Measurements from ENCODE around the gene TBXT.
"Not testable (repeated sequence)": the region's sequence is repeated elsewhere in the genome, so short reads cannot be mapped to it uniquely, and the experiment has no call there.

TBXT gene, protein sequence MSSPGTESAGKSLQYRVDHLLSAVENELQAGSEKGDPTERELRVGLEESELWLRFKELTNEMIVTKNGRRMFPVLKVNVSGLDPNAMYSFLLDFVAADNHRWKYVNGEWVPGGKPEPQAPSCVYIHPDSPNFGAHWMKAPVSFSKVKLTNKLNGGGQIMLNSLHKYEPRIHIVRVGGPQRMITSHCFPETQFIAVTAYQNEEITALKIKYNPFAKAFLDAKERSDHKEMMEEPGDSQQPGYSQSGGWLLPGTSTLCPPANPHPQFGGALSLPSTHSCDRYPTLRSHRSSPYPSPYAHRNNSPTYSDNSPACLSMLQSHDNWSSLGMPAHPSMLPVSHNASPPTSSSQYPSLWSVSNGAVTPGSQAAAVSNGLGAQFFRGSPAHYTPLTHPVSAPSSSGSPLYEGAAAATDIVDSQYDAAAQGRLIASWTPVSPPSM

DNA sequence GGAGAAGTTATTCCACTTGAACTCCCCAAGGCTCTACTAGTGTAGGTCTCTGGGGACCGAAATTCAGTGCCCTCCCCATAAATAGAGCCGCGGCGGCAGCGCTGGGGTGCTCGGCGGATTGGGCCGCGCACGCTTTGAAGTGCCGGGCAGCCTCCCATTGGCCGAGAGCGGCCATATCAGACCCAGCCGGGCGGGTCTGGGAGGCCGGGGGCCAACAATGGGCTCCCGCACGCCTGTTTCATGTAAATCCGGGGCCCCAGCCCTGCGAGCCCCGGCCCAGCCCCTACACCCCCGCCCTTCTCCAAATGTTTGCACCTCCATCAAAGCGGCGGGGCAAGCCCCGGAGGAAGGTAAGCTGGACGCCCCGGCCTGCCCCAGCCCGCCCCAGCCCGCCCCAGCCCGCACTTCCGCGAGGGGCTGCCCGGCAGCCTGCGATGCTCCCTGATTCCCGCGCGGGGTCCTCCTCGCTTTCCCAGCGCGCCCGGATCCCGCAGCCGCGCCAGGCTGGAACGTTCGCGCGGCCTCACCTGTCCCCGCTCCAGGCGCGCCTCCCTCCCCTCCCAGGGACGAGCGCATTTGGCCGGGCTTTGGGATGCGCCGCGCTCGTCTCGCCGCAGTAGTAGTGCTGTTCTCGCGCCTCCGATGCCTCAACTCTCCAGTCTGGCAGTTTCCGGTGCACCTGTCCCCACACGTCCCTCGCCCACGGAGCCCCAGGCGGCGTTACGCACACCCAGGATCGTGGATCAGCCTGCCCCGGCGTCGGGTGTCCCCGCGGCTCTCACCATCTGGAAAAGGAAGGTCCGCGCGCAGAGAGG is at the start of gene TBXT:
Gene TBXT (minus strand): TSS at position 51 of the 815 bp plus-strand sequence. CDS start 260 bp downstream, outside the sequence.
- DNase-seq (ENCODE audit: low spot score): no peak

DNA sequence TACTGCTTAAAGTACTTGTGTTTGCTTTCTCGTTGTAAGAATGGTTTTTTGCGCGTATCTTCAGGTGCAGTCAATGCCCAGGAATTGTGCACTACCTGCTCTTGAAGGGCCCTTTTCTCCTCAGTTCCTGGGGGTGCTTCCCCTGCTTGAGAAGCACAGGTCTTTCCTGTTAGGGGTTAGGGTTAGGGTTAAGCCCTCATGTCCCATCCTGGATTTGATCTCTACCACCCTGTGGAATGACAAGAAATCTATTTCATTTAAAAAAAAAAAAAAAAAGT is 39.6 kb upstream of the TBXT start:
- DNase-seq (ENCODE audit: low spot score): no peak

DNA sequence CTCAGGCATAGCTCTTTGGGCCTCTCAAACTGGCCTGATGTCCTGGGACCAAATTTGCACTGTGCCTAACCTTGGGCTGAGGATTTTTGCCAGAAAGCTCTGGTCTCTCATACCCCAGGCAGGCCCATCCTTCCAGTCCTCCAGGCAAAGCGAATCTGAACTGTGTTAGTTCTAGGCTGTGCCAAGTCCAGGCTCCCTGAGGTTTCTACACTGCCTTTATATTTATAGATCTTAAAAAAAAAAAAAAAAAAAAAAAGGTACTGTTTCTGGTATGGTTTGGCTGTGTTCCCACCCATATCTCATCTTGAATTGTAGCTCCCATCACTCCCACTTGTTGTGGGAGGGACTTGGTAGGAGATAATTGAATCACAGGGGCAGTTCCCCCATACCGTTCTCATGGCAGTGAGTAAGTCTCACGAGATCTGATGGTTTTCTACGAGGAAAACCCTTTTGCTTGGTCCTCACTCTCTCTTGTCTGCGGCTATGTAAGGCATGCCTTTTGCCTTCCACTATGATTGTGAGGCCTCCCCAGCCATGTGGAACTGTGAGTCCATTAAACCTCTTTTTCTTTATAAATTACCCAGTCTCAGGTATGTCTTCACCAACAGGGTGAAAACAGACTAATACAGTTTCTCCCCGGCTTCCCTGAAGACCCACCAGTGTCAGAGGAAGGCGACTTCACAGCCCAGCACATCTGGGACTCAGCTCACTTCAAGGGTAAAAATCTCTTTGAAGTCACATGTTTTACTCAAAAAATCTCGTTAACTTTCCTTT is 39.0 kb upstream of the TBXT start:
- DNase-seq (ENCODE audit: low spot score): no peak

DNA sequence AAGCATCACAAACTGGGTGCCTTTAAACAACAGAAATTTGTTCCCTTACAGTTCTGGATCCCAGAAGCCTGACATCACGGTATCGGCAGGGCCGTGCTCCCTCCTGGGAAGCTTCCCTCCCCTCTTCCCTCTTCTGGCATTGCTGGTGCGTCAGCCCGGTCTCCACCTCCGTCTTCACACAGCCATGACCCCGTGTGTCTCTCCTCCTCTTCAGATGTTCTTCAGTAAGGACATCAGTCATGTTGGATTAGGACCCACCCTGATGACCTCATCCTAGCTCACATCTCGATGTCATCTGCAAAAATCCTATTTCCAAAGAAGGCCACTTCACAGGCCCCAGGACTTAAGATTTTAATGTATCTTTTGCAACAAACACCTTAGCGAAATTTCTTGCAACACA is 38.4 kb upstream of the TBXT start:
- DNase-seq (ENCODE audit: low spot score): no peak

DNA sequence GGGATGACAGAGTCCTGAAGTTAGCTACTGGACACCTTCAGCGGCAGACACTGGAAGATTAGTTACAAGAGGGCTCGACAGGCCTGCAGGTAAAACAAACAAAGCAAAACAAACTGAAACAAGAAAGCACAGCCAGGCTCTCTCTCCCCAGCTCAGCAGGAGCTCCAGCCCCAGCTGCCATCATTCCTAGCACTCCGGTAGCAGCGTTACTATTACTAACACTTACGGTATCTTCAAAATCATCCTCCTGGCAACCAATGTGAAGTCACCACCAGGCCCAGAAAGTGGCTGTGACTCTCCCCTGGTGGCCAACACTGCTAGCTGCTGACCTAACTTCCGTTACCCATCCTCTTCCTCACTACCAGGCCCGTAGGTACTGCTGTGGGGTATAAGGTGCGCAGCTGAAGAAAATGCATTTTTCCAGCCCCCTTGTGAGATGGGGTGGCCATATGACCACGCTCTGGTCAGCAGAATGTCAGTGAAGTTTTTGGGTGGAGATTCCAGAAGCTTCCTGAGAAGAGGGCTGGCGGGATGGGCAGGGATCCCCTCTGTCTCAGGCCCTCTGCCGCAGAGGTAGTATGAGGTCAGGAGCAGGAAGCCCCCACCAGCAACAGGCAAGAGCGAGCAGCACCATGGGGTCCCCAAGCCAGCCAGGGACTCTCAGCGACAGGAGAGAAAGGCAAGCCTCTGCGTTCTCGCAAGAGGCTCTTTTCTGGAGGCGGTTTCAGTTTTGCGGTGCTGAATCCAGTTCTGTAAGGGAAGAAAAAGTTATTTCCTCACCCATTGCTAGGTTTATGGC is 37.4 kb upstream of the TBXT start:
- DNase-seq (ENCODE audit: low spot score): no peak

DNA sequence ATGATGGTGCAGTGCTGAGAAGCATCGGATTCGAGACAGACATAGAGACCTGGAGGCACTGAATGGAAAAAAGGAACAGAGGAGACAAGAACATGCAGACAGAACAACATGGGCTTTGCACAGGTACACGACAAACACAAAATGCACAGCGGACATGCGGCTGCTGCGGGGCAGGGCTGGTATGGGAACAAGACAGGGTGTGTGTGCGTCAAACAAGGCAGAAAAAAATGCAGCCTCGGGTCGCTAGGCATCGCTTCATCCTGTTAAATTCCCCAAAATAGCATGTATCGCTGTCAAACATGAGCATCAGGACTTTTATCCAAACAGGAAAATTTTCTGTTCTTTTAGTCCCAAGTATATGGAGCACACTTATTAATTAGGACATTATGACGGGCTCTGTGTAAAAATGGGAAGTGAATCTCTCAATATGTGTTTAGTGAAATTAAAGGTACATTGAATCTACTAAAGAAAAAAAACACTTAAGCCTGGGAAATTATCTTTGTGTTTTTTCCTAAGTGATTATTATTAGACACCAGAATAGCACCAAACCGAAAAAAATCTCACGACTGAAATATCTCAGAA is 36.1 kb upstream of the TBXT start:
- DNase-seq (ENCODE audit: low spot score): no peak

DNA sequence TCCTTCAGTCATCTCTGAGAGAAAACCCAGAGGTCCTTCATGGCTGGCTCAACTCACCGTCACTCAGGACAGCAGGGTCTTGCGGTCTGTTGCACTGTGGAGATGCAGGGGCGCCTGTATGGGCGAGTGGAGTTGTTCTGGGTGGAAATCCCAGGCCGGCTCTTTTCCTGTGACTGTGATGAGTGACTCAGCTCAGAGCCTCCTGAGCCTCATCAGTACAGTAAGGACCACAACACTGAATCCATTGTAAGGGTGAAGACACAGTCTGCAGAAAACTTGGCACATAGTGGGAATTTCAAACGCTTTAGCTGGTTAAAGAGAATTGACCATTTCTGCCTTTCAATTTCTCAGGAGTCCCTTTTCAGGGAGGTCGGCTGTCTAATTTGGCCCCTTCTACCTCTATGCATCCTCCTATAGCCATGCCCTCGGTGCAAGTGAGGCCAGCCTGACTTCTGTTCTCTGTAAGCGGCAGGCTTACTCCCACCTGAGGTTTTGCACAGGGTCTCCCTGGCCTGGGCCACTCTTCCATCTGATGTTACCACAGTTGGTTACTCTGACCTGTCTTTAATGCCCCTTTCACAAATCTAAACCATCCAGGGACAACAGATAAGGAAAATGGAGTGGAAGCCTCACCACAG is 35.5 kb upstream of the TBXT start:
- DNase-seq (ENCODE audit: low spot score): no peak

DNA sequence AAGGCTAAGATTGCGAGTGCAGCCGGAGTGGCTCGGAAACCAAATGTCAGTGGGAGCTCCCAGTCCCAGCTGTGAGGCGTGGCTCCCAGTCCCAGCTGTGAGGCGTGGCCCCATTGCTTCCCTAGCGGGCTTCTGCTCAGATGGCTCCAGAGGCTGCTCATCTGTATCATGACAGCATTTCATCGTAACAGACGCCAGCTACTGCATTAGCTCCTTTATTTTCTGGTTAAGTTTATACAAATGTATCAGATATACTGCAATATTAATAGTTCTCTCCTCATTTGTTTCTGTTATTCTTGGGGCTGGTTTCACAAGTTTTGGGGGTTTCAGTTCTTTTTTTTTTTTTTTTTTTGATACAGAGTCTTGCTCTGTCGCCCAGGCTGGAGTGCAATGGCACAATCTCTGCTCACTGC is 34.7 kb upstream of the TBXT start:
- no peak for DNase-seq (ENCODE audit: low spot score)

DNA sequence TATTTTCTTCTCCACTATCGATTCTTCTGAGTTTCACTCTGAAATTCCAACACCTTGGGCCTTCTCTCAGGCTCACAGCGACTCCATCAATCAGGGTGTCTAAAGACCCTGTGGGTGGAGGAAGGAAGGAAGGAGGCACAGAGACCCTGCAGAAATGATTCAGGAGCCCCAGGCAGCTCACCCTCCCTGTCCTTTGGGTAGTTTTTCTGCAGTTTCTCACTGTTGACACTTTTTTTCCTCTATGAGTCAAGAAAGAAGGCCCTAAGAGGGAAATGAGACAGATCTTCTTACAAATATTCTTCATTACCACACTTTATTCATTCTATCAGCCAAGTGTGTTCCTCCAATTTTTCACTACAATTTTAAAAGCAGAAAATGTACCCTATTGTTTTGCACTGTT is 34.2 kb upstream of the TBXT start:
- DNase-seq (ENCODE audit: low spot score): no peak

DNA sequence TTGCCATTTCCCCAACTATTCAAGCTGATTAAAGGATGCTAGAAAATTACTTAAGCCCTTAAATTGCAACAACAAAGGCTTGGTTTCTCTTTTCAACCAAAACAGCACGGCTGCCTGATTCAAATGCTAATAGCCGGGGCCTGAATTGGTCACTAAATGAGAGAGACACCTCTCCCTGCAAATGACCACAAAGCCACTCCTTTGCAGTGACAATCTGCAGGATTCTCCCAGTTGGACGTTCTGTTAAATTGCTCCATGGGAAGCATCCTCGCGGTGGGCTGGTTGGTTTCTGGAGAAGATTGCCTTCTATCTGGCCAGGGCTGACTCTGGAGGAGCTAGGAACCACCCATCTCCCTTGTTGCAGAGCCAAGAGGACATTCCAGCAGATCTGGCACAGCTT is 29.7 kb upstream of the TBXT start:
- no peak for DNase-seq (ENCODE audit: low spot score)

DNA sequence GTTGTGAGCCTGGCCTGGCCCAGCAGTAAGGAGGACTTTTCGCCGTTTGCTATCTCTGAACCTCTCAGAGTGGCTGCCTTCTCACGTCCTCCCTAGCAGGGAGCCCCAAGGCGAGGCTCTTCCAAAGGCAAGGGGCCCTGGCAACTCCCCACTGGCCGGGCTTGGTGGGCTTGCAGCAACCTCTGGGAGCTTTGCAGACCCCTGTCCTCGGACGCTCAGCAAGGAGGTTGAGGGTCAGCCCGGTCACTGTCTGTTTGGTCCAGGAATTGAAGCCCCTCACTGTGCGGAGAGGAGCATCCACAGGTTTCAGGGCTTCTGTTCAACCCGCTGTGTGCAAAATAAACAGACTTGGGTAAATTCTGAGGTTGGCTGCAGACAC is 28.2 kb upstream of the TBXT start:
- no peak for DNase-seq (ENCODE audit: low spot score)

DNA sequence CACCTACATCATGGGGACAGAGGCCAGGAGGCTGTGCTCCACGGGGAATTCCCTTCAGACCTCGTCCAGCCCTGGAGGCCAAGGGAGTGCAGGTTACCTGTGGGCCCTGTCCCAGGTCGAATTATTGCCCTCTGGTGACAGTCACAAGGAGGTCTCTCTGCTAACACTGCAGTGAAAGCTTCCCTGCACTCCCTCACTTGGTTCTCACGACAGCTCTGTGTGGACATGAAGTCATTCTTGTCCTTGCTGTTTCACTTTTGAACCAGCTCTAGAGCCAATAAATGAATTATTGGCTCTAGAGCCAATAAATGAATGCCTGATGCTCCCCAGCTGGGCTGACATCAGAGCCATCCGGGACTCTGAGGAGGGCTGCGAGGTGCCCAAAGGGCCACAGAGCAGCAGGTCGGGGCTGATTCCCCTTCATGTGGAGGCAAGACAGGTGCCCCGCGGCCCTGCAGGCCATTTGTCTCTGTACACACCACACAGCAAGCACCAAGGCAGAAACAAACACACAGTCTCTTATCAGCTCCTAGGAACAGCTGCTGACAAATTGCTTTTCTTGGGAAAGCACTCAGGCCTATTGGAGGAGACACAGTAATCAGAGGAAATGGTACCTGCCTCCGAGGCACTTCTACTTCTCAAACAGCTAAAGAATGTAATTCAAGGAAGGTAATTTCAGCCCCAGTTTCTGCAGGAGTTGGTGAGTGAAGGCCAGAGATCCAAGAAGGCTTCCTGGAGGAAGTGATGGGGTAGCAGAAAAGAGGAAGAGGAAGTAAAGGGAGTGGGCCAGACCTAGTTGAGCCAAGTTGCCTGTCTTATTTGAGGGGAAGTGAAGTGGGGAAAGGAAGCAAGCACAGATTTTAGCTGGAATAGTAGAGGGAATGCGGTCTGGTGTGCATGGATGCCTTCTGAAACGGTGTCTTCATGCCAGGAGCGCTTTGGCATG is 27.5 kb upstream of the TBXT start:
- no peak for DNase-seq (ENCODE audit: low spot score)

DNA sequence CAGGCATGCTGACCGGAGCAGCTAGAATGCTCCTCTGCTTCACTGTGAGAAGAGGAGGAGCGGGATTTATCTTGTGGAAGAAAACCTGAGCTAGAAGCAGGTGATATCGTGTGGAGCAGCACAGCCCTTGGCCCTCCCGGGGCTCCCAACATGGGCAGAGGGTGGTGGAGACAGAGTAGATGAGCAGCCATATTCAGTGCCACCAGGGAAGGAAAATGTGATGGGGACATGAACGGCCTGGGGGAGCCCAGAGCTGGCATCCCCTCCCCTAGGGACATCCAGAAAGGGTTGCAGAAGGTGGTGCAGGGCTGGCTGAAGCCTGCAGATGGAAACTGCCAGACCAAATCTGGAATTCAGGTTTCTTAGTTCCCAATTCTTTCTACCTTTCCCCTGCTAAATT is 24.9 kb upstream of the TBXT start:
- no peak for DNase-seq (ENCODE audit: low spot score)

DNA sequence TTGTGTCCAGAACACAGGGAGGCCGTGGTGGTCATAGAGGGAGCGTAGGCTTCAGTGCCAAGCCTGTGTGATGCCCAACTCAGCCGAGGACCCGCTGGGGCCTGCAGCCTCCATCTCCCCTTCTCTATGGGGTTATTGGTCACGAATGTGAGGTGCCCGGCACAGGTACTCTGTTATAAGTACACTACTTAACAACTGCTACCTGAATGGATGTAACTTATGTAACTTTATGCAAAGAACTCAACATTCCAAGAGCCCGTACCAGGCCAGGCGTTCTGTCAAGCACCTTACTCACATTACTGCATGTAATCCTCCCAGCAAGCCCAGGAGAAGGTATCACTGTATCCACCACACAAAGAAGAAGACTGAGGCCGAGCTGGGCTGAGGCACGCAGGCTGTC is 24.5 kb upstream of the TBXT start:
- no peak for DNase-seq (ENCODE audit: low spot score)

DNA sequence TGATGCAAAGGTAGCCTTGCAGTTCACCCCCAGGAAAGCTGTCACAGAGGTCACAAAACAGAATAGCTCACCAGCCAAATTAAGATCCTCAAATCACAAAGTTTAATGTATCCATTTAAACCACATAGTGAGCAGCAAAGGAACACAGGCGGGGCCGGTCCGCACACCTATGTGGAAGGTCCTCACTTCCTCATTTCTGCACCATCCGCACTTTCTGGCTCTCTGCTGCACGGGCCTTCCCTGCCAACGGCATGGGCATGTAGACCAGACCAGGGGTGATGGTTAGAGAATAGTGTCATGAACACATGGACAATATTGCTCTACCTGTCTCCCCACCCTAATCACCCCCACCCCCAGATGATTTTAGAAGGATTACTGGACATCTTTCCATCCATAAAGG is 12.1 kb upstream of the TBXT start:
- DNase-seq (ENCODE audit: low spot score): no peak

DNA sequence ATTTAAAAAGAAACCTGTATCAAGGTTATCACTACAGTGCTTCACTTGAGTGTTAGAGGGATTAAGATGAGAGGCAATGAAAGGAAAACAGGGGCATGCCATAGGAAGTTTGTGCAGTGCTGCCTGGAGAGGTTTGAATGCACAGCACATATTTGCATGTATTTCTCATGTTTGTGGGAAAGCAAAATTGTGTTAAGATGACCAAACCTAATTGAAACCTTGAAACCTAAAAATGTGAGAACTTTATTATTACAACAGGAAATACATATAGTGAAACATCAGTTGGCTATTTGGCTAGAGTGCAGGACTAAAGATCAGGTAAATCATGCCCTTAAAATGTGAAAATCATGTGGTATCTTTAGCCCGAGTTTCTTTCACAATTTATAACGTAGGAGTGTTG is 8.5 kb upstream of the TBXT start:
- no peak for DNase-seq (ENCODE audit: low spot score)

DNA sequence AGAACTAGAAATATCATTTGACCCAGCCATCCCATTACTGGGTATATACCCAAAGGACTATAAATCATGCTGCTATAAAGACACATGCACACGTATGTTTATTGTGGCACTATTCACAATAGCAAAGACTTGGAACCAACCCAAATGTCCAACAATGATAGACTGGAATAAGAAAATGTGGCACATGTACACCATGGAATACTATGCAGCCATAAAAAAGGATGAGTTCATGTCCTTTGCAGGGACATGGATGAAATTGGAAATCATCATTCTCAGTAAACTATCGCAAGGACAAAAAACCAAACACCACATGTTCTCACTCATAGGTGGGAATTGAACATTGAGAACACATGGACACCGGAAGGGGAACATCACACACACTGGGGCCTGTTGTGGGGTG is 7.4 kb upstream of the TBXT start:
- not testable (repeated sequence) for DNase-seq (ENCODE audit: low spot score)

DNA sequence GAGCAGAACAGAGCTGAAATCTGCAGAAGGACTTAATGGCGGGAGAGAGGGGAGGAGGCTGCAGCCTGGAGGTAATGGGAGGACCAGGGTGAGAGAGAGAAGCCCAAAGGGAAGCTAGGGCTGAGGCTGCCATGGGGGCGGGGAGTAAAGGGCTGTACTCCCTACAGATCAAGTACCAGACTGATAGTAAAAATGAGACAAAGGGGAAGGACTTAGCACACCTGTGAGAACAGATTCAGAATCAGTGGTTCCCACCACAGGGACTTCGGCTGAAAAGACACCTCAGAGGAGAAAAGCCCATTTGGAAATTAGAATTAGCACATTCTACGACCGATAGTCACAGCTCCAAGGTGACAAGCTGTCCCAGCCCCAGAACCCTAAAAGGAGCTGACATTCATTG is 6.4 kb upstream of the TBXT start:
- no peak for DNase-seq (ENCODE audit: low spot score)

DNA sequence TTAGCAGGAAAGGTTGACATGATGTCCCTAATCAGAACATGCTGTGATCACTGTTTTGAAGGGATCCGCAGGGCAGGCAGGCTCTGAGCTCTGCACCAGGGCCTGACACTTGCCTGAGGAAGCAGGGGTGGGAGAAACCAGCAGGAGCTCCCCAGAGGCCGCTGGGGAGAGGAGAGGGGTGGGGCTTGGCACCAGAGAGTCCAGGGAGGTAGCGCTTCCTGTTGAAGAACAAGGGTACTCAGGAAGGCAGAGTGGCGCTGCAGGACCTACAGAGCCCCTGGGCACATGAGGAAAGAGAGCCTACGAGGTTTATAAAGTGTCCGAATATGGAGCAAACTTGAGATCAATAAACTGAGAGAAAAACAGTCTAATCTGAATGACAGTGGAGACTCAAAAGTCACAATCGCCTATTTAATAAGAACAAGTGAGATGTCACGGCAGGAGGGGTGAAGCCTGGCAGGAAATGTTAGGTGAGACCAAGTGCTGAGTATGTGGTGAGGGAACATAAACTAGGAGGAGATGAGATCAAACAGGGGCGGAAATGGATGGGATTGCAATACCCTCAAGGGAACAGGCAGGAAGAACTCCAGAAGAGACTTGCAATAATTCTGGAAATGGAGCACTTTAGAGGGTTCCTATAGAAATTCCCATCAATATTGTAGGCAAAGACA is 5.8 kb upstream of the TBXT start:
- DNase-seq (ENCODE audit: low spot score): no peak

DNA sequence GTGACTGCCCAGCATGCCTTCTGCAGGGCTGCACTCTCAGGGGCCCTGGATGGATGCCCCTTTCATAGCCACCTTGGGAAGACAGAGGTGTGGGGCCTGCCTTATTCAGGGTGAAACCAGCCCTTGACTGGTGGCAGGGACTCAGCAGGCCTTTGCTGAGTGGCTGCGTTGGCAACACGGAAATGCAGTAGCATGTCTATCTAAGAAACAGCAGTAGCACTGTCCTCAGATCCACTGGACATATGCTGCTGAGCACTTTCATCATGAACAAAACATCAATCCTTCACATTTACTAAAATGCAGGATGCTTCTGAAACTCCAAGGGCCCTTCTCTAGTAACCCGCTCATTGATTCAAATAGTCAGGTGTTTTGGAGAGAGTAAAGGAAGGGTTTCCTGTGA is 4.9 kb upstream of the TBXT start:
- no peak for DNase-seq (ENCODE audit: low spot score)

Data from hematopoietic multipotent progenitor cell treated with erythropoietin and hydrocortisone succinate and interleukin-3 and kit ligand, for 15 days (in vitro differentiated cells).